GM21390 (cell line): ENCODE measurements around the gene SRPK2.
"Not testable (repeated sequence)": the region's sequence is repeated elsewhere in the genome, so short reads cannot be mapped to it uniquely, and the experiment has no call there.

Source experiments
- ATAC-seq: cut with Tn5 transposase; IDR thresholded peaks from one replicate; pipeline ENCODE4 v1.9.1; 2021; ENCODE audit not compliant: unreplicated experiment

The SRPK2 gene

DNA sequence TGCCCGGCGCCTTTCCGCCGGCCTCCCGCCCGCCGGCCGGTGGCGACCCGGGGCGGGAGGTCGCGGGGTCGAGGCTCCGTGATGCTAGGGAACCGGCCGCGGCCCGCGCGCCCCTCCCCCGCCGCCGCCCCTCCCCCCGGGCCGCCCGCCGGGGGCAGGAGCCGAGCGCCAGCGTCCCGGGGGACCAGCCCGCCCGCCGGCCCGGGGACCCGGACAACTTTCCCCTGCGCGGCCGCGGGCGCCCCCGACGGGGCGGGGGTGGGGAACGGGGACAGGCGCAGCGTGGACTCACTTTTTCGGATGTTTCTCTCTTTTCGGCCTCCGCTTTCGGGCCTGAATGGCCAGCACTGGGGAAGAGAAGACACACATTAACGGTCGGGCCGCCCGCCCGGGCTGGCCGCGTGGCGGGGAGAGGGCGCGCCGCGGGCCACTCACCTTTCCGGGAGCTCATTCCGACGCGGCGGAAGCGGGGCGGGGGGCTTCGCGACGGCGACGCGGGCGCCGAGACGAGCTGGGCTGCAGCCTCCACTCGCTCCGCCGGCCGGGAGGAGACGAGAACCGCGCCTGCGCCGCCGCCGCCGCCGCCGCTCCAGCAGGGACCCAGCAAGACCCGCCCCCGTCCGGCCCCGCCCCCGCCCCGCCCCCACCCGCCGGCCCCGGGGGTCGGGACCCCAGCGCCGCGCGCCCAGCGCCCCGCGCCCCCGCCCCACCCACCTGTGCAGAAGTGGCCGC, at the start of gene SRPK2:
SRPK2 (minus strand) TSS at position 566 of the 732 bp plus-strand sequence.
- peak; percentile 73 for ATAC-seq

DNA sequence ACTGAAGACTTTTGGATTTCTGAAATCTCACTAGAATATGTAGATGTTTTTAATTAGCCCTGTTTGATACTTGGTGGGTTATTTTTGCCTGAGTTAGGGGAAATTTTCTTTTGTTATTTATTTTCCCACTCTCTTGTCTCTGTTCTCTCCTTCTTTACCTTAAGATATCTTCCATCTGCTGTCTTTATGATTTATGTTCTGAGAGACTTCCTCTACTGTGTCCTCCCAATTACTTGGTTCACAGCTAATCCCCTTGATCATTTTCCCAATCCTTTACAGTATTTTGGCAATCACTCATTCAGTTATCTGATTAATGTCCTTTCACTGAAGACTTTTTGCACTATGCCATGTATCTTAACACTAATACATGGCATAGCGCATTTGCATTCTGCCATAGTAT, 49.5 kb upstream of the SRPK2 start:
- ATAC-seq, result no peak

DNA sequence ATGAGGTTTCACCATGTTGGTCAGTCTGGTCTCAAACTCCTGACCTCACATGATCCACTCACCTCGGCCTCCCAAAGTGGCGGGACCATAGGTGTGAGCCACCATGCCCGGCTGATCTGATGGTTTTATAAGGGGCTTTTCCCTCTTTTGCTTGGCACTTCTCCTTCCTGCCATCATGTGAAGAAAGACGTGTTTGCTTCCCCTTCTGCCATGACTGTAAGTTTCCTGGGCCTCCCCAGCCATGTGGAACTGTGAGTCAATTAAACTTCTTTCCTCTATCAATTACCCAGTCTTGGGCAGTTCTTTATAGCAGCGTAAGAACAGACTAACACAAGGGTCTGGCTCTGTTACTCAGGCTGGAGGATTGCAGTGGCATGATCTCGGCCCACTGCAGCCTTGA, 48.6 kb upstream of the SRPK2 start:
- ATAC-seq, result not testable (repeated sequence)

DNA sequence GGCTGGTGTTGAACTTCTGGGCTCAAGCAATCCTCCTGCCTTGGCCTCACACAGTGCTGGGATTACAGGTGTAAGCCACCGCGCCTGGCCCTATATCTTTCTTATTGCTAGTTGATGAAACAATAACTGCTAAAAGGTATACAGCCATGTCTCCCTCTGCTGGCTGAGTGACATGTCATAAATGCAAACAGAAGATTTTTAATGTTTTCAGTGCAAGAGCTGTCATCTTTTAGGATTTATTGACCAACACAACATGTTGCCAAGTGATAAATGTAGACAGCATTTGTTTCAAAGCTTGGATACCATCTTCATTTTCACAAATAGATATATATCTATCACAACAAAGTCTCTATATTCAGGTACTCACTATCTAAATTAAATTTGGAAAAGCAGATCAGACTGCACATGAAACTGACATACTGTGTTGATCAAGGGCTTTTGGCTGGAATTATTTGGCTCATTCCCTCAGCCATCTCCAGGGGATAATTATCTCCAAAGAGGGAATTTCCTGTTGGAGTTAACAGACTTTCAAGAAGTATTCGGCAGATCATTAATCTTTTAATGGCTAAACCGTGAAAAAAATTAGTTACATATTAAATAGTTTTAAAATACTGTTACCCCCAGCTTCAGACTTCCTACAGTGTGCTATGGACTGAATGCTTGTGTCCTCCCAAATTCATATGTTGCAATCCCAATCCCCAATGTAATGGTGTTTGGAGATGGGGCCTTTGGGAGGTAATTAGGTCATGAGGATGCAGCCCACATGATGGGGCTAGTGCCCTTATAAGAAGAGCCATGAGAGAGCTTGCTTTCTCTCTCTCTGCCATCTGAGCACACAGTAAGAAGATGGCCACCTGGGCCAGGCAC, 41.3 kb upstream of the SRPK2 start:
- no peak for ATAC-seq

DNA sequence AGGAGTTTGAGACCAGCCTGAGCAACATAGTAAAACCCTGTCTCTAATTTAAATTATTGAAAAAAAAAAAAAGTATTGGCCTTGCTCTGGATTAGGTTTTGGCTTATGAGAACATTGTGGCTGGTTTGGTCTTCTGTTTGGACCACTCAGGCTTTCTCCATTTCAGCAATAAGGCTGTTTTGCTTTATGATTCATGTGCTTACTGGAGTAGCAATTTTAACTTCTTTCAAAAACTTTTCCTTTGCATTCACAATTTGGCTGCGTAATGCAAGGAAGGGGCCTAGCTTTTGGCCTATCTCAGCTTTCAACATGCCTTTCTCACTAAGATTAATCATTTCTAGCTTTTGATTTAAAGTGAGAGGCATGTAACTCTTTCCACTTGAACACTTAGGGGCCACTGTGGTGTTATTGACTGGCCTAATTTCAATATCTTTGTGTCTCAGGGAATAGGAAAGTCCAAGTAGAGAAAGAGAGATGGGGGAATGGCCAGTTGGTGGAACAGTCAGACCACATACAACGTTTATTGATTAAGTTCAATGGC, 38.0 kb upstream of the SRPK2 start:
- no peak for ATAC-seq

DNA sequence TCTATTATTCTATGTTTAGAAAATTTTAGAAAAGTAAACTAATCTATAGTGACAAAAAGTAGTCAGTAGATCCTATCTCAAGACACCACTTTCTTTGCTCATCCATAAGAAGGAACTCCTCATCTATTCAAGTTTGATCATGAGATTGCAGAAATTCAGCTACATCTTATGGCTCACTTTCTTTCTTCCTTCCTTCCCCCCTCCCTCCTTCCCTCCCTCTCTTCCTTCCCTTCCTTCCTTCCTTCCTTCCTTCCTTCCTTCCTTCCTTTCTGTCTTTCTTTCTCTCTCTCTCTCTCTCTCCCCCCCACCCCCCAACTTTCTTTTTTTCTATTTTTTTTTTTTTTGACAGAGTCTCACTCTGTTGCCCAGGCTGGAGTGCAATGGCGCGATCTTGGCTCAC, 35.3 kb upstream of the SRPK2 start:
- ATAC-seq, result no peak

DNA sequence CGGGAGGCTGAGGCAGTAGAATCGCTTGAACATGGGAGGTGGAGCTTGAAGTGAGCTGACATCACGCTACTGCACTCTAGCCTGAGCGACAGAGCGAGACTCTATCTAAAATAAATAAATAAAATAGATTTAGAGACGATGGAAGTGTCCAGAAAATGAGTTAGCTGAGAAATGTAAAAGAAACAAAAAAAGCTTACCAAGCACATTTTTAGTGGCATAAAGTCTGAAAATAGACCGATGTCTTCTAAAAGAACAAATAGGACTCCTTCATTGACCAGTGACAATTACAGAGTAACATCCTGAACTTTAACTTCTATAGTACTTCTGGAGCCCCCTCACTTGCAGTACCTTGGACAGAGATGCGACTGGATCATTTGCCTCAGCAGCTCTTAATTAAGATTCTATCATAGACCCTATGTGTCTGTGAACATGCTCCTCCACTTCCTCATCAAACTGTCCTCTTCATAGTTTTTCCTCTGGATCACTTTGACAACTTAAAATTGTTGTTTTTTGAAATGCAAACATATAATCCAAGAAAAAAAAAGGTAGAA, 25.2 kb upstream of the SRPK2 start:
- ATAC-seq, result no peak

DNA sequence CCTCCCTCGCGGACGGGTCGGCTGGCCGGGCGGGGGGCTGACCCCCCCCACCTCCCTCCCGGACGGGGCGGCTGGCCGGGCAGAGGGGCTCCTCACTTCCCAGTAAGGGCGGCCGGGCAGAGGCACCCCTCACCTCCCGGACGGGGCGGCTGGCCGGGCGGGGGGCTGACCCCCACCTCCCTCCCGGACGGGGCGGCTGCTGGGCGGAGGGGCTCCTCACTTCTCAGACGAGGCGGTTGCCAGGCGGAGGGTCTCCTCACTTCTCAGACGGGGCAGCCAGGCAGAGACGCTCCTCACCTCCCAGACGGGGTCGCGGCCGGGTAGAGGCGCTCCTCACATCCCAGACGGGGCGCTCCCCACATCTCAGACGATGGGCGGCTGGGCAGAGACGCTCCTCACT, 22.1 kb upstream of the SRPK2 start:
- not testable (repeated sequence) for ATAC-seq

DNA sequence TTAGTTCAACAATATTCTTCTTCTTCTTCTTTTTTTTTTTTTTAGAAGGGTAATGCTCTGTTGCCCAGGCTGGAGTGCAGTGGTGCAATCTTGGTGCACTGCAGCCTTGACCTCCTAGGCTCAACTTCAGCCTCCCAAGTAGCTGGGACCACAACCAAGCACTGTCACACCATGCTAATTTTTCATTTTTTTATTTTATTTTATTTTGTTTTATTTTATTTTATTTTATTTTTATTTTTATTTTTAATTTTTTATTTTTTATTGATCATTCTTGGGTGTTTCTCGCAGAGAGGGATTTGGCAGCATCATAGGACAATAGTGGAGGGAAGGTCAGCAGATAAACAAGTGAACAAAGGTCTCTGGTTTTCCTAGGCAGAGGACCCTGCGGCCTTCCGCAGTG, 21.1 kb upstream of the SRPK2 start:
- ATAC-seq, result not testable (repeated sequence)

DNA sequence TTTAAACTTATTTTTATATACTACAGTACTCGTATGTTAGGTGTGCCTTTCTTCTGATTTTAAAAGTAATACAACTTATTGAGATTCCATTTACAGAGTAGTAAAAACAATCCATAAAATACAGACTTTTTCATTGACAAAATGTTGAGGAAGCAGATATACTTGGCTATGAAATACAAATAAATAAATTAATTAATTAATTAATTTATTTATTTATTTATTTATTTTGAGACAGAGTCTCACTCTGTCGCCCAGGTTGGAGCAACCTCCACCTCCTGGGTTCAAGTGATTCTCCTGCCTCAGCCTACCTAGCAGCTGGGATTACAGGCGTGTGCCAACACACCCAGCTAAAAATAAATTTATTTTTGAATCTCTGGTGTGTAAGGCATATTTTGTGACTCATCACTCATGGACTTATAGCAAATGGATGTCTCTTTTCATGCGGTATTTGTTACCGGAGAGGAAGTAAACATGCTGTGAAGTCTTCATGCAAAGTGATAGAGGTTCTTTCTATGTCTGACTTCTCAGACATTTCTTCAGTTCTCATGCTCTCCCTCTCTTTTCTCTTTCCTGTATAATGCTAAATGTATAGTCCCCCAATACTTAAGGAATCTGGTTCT, 20.2 kb upstream of the SRPK2 start:
- no peak for ATAC-seq

DNA sequence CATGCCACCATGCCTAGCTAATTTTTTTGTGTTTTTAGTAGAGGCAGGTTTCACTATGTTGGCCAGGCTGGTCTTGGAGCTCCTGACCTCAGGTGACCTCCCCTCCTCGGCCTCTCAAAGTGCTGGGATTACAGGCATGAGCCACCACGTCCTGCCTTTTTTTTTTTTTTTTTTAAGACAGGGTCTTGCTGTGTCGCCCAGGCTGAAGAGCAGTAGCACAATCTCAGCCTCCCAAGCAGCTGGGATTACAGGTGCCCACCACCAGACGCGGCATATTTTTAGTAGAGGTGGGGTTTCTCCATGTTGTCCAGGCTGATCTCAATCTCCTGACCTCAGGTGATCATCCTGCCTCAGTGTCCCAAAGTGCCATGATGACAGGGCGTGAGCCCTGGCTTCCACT, 14.4 kb upstream of the SRPK2 start:
- no peak for ATAC-seq

DNA sequence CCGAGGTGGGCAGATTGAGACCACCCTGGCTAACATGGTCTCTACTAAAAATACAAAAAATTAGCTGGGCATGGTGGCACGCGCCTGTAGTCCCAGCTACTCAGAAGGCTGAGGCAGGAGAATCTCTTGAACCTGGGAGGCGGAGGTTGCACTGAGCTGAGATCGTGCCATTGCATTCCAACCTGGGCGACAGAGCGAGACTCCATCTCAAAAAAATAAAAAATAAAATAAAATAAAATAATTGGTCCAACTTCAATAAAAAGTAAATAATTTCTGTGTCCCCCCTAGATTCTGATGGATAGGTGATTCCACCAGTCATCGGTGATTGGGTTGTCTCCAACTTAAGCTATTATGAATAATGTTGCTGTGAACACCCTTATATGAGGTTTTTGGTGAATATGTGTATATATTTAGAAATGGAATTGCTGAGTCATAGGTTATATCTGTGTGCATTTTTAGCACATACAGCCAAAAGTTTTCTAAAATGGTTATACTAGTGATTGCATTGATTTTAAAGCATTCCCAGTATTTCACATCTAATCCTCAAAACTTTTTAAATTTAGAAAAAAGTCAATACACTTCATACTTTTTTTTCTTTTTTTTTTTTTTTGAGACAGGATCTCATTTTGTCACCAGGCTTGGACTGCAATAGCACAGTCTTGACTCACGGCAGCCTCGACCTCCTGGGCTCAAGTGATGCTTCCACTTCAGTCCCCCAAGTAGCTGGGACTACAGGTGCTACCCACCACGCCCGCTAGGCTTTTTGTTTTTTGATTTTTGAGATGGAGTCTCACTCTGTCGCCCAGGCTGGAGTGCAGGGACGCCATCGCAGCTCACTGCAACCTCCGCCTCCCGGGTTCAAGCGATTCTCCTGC, 13.7 kb upstream of the SRPK2 start:
- ATAC-seq, result no peak

DNA sequence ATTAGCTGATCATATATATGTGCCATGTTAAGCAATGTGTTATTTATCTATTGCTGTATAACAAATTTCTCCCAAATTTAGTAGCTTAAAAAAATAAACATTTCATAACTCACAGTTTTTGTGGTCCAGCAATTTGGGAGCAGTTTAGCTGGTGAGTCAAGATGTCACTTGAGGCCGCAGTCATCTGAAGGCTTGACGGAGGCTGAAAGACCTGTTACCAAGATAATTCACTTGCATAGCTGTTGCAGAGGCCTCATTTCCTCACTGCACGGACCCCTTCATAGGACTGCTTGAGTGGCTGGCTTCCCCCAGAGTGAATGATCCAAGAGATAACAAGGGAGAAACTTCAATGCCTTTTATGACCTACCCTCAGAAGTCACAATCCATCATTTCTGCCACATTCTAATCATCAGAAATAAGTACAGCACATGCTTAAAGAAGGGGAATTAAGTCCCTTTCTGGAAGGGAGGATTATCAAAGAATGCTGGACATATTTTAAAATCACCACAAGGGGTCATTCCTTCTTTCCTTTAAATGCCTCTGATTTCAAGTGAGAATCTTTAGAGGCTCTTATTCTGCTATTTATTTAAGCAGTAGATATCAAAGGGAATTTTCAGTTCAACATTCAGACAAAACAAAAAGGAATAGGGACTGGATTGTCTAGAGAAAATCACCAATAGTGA, 10.5 kb upstream of the SRPK2 start:
- ATAC-seq, result no peak

DNA sequence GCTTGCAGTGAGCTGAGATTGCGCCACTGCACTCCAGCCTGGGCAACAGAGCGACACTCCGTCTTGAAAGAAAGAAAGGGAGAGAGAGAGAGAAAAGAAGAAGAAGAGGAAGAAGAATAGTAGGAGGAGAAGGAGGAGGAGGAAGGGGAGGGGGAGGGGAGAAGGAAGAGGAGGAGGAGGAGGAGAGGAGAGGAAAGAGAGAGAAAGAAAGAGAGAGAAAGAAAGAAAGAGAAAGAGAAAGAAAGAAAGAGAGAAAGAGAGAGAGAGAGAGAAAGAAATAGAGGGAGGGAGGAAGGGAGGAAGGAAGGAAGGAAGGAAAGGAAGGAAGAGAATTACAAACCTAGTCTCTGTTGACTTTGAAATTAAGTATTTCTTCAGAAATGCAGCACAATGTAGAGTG, 7.8 kb upstream of the SRPK2 start:
- no peak for ATAC-seq

DNA sequence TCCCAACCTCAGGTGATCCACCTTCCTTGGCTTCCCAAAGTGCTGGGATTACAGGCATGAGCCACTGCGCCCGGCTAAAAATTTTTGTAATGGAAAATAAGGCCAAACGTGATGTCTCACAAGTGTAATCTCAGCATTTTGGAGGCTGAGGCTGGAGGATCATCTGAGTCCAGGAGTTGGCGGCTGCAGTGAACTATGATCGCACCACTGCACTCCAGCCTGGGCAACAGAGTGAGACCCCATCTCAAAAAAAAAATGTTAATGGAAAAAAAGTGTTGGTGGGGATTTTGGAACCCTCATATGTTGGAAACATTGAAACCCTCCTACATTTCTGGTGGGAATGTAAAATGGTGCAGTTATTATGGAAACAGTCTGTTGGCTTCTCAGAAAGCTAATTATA, 2.7 kb upstream of the SRPK2 start:
- no peak for ATAC-seq

DNA sequence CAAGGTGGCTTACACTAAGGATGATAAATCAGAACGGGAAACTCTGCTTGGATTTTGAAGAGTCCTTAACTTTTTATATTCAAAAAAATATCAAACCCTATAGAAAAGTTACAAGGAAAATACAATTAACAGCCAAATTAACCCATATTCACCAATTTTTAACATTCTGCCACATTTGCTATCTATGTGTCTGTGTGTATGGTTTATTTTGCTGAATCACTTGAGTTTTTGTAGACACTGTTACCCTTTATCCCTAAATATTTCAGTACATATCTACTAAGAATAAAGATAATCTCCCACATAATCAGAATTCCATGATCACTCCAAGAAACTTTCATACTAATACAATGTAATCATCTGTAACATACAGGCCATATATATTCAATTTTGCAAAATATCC, 1.2 kb upstream of the SRPK2 start:
- ATAC-seq, result no peak

DNA sequence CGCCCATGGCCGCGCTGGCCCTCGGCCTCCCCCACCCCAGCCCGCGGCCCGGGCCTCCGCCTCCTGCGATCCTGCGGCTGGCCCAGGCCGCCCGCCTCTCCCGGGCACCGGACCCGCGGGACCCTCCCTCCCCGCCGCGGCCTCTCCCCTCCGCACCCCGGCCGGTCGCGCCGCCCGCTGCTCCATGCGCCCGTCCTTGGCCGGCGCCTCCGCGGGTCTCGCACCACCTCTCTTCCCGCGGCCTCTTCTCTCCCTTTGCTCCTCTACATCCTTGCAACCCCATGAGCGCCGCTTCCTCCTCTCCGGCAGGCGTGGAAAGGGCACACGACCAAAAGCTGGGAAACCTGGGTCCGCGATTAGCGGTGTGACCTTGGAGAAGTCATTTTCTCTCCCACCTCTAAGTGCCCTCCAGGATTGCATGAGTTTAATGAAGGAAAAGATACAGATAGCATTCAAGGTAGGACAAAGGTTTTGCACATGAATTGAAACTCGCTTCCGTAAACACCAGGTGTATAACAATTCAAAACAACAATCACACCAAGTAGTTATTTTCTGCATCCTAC, 448 bp upstream of the SRPK2 start:
- ATAC-seq, result peak; percentile 35

DNA sequence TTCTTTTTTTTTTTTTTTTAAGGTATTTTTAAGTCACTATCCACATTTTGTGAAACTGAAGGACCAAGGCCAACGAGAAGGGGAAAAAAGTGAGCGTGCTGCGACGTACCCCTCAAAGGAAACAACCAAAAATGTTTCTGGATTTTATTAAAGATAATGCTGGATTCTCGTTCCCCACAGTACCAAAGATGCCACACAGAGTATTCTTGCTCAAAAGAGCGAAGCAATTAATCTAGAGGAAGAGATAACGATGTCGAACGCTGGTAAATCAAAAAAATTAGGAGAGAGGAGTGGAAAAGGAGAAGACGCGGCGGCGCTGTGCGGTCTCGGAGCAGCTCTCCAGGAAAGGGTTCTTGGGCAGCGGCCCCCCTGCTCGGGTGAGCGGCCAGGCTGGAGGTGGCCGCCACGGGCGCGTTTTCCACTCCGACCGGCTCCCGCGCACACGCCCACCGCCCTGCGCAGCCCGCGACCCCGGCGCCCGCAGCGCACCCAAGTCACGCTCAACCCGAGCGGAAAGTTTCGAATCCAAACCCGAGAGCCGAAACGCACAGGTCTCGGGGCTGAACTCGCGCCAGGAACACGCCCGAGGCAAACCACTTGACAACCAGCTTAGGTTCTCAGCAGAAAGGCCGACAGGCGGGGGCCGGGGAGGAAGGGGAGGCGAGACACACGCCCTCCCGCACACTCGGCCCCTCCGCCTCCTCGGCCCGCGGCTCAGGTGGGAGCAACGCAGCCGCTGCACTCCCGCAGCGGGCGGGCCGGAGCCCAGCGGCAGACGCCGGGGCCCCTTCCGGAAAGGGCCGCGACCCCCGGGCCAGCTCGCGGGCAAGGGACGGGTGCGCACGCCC, 989 bp downstream of the SRPK2 start:
- peak; percentile 44 for ATAC-seq

DNA sequence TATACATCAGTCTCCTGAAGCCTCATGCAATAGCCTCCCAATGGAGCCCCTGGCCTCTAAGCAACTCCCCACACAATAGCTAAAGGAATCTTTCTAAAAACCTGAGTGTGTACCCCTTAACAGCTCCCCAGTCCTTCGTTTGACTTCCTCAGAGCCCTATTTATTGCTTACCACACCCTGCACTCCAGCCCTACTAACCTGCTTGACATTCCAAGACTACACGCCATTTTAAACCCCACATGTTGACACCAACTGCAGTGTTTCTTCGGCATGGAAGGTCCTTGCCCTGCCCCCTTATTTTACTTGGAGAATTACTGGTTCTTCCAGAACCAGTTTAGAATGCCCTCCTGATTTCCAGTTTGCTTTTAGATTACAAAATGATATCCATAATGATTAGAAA, 10.8 kb downstream of the SRPK2 start:
- ATAC-seq, result no peak
